K562 (cell line): ENCODE measurements around the gene ITGAD.

ENCODE experiments used
- CHD1 ChIP-seq: fragments of 200-600 bp; sonication (generic); IDR thresholded peaks from one replicate; pipeline ENCODE4 v1.6.1; 2012; ENCODE audit warnings: mild to moderate bottlenecking, moderate library complexity, low read length, inconsistent platforms
- CREB1 ChIP-seq, 2 experiments: sonication (generic) in 1 of 2; formaldehyde crosslinking in 1 of 2; IDR thresholded peaks; 2 replicates each; pipeline versions ENCODE4 v1.6.1 to v1.8.0; 2012 to 2022; ENCODE audit warnings: inconsistent platforms in 1 of 2, mild to moderate bottlenecking in 1 of 2, missing genetic modification reagents in 1 of 2, moderate library complexity in 1 of 2
- CTCF ChIP-seq, 3 experiments: IDR thresholded peaks in 2 of 3; conservative IDR thresholded peaks in 1 of 3; 2 replicates each; pipeline ENCODE4 v1.5.1; 2011 to 2012; ENCODE audit warnings: low read length in 3 of 3, mild to moderate bottlenecking in 3 of 3, control low read depth in 2 of 3, improper control_type of control experiment in 1 of 3, inconsistent platforms in 1 of 3, low read depth in 1 of 3, mixed read lengths in 1 of 3, moderate library complexity in 1 of 3; ENCODE audit not compliant: insufficient read depth in 2 of 3
- DNMT1 ChIP-seq: fragments of 450-650 bp; IDR thresholded peaks from 2 replicates; pipeline ENCODE4 v1.6.1; 2016; ENCODE audit warnings: antibody characterized with exemption, mild to moderate bottlenecking
- DPF2 ChIP-seq: fragments of 450-650 bp; IDR thresholded peaks from 2 replicates; pipeline ENCODE4 v1.6.1; 2016
- IFI16 ChIP-seq: fragments of 250-450 bp; sonication (Bioruptor Pico); IDR thresholded peaks from 2 replicates; pipeline ENCODE4 v2.1.2; 2022; ENCODE audit warnings: mild to moderate bottlenecking, inconsistent platforms
- IRF9 ChIP-seq: fragments of 450-650 bp; IDR thresholded peaks from 2 replicates; pipeline ENCODE4 v1.6.1; 2016; ENCODE audit warnings: missing biosample characterization, missing genetic modification characterization
- KLF13 ChIP-seq: fragments of 450-650 bp; IDR thresholded peaks from 2 replicates; pipeline ENCODE4 v1.6.1; 2016; ENCODE audit warnings: missing genetic modification characterization, low read depth, mild to moderate bottlenecking, missing compliant biosample characterization, moderate library complexity, borderline replicate concordance
- MAZ ChIP-seq, 2 experiments: fragments of 450-650 bp in 1 of 2; sonication (generic) in 1 of 2; formaldehyde crosslinking; IDR thresholded peaks in 1 of 2; conservative IDR thresholded peaks in 1 of 2; 2 replicates each; pipeline versions ENCODE4 v1.4.0 to v1.5.0; 2020; ENCODE audit warnings: mild to moderate bottlenecking in 1 of 2, missing genetic modification reagents in 1 of 2
- MEF2A ChIP-seq: IDR thresholded peaks from 2 replicates; pipeline ENCODE4 v1.6.1; 2011; ENCODE audit warnings: low read depth, mild to moderate bottlenecking, low read length, moderate library complexity; ENCODE audit not compliant: control insufficient read depth
- POLR2A ChIP-seq: fragments of 450-650 bp; conservative IDR thresholded peaks from 2 replicates; pipeline ENCODE4 v1.6.1; 2016
- POU5F1 ChIP-seq: fragments of 150-350 bp; IDR thresholded peaks from 2 replicates; pipeline ENCODE4 v1.6.1; 2014; ENCODE audit warnings: borderline replicate concordance, low read length, low read depth, mild to moderate bottlenecking; ENCODE audit not compliant: partially characterized antibody

GRCh38 chr16:31459687-31460581, 66.8 kb downstream of the ITGAD start:
- peak; percentile 16; the same call in 1 of the 2 replicates for TF ChIP-seq CREB1 (IDR thresholded peaks at IDR 0.05)
- TF ChIP-seq CREB1 (CRISPR knock-in tag; IDR thresholded peaks at IDR 0.05) = no peak
- TF ChIP-seq KLF13 (tag) = no peak; the same call in 1 of the 2 replicates
- TF ChIP-seq MAZ (CRISPR knock-in tag; conservative IDR thresholded peaks at IDR 0.05 in 1 of 2, IDR thresholded peaks at IDR 0.05 in 1 of 2) = no peak; a peak in 3 of 4 replicates
- no peak for TF ChIP-seq POLR2A
- TF ChIP-seq DPF2 = 0 out of 2 replicates have a peak, but pooled peaks have one; percentile 30
- no peak for TF ChIP-seq IFI16 (CRISPR knock-in tag)
- no peak for TF ChIP-seq IRF9 (tag)
- TF ChIP-seq POU5F1 = no peak
- TF ChIP-seq CTCF (IDR thresholded peaks at IDR 0.05 in 2 of 3, conservative IDR thresholded peaks at IDR 0.05 in 1 of 3; ENCODE audit: insufficient read depth in 2 of 3, low read depth in 1 of 3, low read length in 3 of 3) = no peak
- no peak for TF ChIP-seq MEF2A
- peak; percentile 52 for TF ChIP-seq CHD1
- TF ChIP-seq DNMT1 = no peak
